Measurements from ENCODE around the gene AXL. TPM values are rescaled to one million over a fixed set of nuclear protein-coding genes. Genes with fewer than 3 reads are reported as not detected.
A peak's percentile ranks its signal among the peaks of the same experiment; 100 is the strongest.

The AXL gene
- total RNA-seq, 1 experiment from 2014 or later, result 128 TPM

DNA sequence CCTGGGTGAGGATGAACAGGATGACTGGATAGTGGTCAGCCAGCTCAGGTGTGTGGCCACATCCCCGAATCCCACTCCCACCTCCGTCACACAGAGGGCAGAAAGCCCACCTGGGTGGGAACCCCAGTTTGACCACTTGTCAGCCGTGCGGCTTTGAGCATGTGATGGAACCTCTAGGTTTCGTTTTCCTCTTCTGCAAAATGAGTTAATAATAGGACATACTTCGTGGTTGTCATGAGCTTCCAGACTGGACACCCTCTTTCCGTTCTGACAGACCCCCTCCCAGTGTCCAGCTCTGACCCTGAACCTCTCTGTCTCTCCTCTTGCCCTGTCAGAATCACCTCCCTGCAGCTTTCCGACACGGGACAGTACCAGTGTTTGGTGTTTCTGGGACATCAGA, 1.8 kb downstream of the AXL start:
- peaks cover 33% of the 10 kb centered on the region for H3K4me1 ChIP-seq (ENCODE audit: control insufficient read depth, insufficient read depth, low read length)
- TF ChIP-seq POLR2AphosphoS5 (IDR thresholded peaks at IDR 0.05; ENCODE audit: low read depth, low read length), result no peak
- TF ChIP-seq, protein P1, sequence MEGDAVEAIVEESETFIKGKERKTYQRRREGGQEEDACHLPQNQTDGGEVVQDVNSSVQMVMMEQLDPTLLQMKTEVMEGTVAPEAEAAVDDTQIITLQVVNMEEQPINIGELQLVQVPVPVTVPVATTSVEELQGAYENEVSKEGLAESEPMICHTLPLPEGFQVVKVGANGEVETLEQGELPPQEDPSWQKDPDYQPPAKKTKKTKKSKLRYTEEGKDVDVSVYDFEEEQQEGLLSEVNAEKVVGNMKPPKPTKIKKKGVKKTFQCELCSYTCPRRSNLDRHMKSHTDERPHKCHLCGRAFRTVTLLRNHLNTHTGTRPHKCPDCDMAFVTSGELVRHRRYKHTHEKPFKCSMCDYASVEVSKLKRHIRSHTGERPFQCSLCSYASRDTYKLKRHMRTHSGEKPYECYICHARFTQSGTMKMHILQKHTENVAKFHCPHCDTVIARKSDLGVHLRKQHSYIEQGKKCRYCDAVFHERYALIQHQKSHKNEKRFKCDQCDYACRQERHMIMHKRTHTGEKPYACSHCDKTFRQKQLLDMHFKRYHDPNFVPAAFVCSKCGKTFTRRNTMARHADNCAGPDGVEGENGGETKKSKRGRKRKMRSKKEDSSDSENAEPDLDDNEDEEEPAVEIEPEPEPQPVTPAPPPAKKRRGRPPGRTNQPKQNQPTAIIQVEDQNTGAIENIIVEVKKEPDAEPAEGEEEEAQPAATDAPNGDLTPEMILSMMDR (IDR thresholded peaks at IDR 0.05), result no peak
- TF ChIP-seq, protein P2, sequence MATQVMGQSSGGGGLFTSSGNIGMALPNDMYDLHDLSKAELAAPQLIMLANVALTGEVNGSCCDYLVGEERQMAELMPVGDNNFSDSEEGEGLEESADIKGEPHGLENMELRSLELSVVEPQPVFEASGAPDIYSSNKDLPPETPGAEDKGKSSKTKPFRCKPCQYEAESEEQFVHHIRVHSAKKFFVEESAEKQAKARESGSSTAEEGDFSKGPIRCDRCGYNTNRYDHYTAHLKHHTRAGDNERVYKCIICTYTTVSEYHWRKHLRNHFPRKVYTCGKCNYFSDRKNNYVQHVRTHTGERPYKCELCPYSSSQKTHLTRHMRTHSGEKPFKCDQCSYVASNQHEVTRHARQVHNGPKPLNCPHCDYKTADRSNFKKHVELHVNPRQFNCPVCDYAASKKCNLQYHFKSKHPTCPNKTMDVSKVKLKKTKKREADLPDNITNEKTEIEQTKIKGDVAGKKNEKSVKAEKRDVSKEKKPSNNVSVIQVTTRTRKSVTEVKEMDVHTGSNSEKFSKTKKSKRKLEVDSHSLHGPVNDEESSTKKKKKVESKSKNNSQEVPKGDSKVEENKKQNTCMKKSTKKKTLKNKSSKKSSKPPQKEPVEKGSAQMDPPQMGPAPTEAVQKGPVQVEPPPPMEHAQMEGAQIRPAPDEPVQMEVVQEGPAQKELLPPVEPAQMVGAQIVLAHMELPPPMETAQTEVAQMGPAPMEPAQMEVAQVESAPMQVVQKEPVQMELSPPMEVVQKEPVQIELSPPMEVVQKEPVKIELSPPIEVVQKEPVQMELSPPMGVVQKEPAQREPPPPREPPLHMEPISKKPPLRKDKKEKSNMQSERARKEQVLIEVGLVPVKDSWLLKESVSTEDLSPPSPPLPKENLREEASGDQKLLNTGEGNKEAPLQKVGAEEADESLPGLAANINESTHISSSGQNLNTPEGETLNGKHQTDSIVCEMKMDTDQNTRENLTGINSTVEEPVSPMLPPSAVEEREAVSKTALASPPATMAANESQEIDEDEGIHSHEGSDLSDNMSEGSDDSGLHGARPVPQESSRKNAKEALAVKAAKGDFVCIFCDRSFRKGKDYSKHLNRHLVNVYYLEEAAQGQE (IDR thresholded peaks at IDR 0.05; ENCODE audit: insufficient read depth in 1 of 2, low read depth in 2 of 2, low read length in 1 of 2), result no peak
- TF ChIP-seq TCF7L2 (IDR thresholded peaks at IDR 0.05; ENCODE audit: low read depth, low read length), result no peak
- no peak for TF ChIP-seq SIN3A (IDR thresholded peaks at IDR 0.05; ENCODE audit: borderline replicate concordance, insufficient read depth, low read depth, low read length)
- POLR2A ChIA-PET, result no interaction called here
- ATAC-seq (no peak), DNase-seq (ENCODE audit: low read depth, low spot score) (no peak)
- peak overlapping the region; percentile 84 for H3K27ac ChIP-seq (ENCODE audit: low read length)
- in situ Hi-C loops (cut with HindIII; ENCODE audit: low pct_unique_long_range_greater_than_20kb, low sequenced_read_pairs) (no loop called here), intact Hi-C loops (cut with micrococcal nuclease; ENCODE audit: unreplicated experiment) (no loop called here)
- no peaks in the 10 kb centered on the region for H3K36me3 ChIP-seq (ENCODE audit: control insufficient read depth, insufficient read depth, low read length)
- peak overlapping the region; percentile 56 to 80 for H3K4me3 ChIP-seq (ENCODE audit: low read depth in 2 of 2, low read length in 2 of 2)
- no peaks in the 10 kb centered on the region for H3K9me3 ChIP-seq (ENCODE audit: control insufficient read depth, insufficient read depth, low read depth, low read length)
- BruUV-seq (replicated peaks), result no TSS peak
- CTCF ChIA-PET, result interaction anchor here (1.0 kb wide), 1 partner anchor 17 kb away, joined by 8 read pairs; no protein-coding TSS in a partner anchor
- no peaks in the 10 kb centered on the region for H3K27me3 ChIP-seq (ENCODE audit: control insufficient read depth, insufficient read depth, low read length)

DNA sequence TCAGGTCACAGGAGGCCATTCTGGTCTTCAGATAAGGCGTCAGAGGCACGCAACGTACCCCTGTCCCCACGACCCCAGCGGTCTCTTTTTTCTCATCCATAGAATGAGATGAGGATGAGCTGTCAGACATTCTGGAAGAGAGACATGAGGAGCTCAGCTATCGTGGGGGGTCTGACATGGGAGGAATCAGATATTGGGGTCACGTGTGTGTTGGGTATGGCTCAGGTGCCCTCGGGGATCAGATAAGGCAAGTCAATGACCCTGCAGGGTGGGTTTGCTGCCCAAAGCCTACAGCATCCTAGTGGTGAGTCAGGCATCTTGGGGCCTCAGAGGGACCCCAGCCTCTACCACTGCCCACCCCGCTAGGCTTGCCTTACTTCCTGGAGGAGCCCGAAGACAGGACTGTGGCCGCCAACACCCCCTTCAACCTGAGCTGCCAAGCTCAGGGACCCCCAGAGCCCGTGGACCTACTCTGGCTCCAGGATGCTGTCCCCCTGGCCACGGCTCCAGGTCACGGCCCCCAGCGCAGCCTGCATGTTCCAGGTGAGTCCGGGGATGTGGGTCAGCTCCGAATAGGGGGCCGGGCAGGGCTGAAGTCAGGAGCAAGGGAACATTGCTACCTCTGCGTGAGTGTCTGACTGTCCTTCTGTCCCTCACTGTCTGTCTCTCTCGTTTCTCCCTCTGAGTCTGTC, 2.6 kb downstream of the AXL start:
- CTCF ChIA-PET, result interaction anchor here (1.0 kb wide), 1 partner anchor 17 kb away, joined by 8 read pairs; no protein-coding TSS in a partner anchor
- in situ Hi-C loops (cut with HindIII; ENCODE audit: low pct_unique_long_range_greater_than_20kb, low sequenced_read_pairs) (no loop called here), intact Hi-C loops (cut with micrococcal nuclease; ENCODE audit: unreplicated experiment) (no loop called here)
- ATAC-seq (no peak), DNase-seq (ENCODE audit: low read depth, low spot score) (no peak)
- no peaks in the 10 kb centered on the region for H3K27me3 ChIP-seq (ENCODE audit: control insufficient read depth, insufficient read depth, low read length)
- H3K36me3 ChIP-seq (ENCODE audit: control insufficient read depth, insufficient read depth, low read length), result no peaks in the 10 kb centered on the region
- H3K4me1 ChIP-seq (ENCODE audit: control insufficient read depth, insufficient read depth, low read length), result peaks cover 33% of the 10 kb centered on the region
- TF ChIP-seq, protein P1 (IDR thresholded peaks at IDR 0.05), result no peak
- TF ChIP-seq SIN3A (IDR thresholded peaks at IDR 0.05; ENCODE audit: borderline replicate concordance, insufficient read depth, low read depth, low read length) (no peak), TCF7L2 (IDR thresholded peaks at IDR 0.05; ENCODE audit: low read depth, low read length) (no peak), POLR2AphosphoS5 (IDR thresholded peaks at IDR 0.05; ENCODE audit: low read depth, low read length) (no peak)
- TF ChIP-seq, protein P2 (IDR thresholded peaks at IDR 0.05; ENCODE audit: insufficient read depth in 1 of 2, low read depth in 2 of 2, low read length in 1 of 2), result no peak
- peak overlapping the region; percentile 56 to 80 for H3K4me3 ChIP-seq (ENCODE audit: low read depth in 2 of 2, low read length in 2 of 2)
- POLR2A ChIA-PET, result interaction anchor here (0.6 kb wide), 1 partner anchor 17 kb away, joined by 3 read pairs; no protein-coding TSS in a partner anchor
- H3K9me3 ChIP-seq (ENCODE audit: control insufficient read depth, insufficient read depth, low read depth, low read length), result no peaks in the 10 kb centered on the region
- no TSS peak for BruUV-seq (replicated peaks)
- H3K27ac ChIP-seq (ENCODE audit: low read length), result peak overlapping the region; percentile 84

All from Panc1 (cell line).